GM19468 (cell line): ENCODE data around the gene CDYL.

Experiments
- ATAC-seq: cut with Tn5 transposase; IDR thresholded peaks from one replicate; pipeline ENCODE4 v1.9.1; 2021; ENCODE audit warnings: mild to moderate bottlenecking, moderate library complexity, moderate number of reproducible peaks; ENCODE audit not compliant: unreplicated experiment; ENCODE audit errors: extremely low read depth

CDYL gene

DNA sequence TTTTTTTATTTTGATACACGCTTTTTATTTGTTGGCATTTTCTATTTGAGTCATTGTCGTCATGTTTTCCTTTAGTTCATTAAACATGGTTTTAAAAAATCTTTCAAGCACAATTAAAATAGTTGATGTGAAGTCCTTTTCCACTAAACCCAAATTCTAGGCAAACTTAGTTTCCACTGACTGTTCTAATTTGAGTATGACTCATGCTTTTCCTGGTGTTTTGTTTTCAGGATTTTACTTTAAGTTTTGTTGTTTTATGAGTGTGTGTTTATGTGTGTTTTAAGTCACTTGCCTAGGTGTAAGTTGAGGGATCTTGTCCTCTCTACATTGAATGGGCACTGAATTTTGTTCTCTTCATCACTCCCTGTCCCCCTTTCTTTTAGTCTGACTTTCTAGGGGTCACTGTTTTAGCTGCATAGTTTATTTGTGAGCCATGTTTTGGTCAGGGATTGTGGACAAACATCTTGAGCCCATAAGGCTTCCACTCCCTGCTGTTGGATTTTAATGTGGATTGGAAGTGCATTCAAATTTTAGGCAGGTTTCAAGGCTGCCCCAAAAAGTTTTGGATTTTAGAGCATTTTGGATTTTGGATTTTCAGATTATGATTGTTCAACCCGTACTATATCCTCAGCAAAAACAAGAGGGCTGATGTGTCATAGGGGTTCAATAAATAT is 94.8 kb downstream of the CDYL start:
- no peak for ATAC-seq

- no peak for ATAC-seq
Observed at GRCh38 chr6:4871825-4872224, 95.6 kb downstream of the CDYL start.

DNA sequence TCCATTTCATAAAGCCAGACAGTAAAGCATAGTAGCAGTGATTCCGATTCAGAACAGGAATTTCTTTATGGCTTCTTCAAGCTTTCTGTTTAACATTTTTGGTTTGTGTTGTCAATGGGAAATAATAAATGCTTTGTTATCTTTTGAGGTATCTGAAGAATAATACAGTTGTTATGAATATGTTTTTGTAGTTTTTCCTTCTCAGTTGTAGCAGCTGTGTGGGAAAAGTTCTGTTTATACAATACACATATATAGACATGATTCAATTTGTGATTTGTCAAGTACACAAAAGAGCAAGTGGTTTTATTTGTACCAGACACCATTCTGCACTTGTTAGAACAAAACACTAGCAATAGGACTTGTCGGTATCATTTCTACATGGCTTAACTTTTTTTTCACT is 96.6 kb downstream of the CDYL start:
- no peak for ATAC-seq

DNA sequence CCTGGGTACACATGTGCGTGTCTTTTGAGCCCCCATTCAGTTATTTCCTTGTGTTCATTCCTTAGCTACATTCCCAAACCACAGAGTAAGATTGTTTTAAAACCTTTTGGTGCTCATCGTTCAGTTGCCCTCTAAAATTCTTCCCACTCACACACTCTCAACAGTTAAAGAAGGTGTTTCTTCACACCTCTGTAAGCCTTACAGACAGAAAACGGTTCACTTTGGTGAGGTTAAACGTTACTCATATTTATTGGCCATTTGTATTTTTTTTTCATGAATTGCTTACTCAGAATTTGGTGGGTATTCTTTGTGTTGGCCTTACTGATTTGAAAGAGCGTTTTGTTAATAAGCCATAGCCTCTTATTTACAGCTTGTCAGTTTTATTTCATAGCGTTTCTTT is 97.7 kb downstream of the CDYL start:
- ATAC-seq = no peak

DNA sequence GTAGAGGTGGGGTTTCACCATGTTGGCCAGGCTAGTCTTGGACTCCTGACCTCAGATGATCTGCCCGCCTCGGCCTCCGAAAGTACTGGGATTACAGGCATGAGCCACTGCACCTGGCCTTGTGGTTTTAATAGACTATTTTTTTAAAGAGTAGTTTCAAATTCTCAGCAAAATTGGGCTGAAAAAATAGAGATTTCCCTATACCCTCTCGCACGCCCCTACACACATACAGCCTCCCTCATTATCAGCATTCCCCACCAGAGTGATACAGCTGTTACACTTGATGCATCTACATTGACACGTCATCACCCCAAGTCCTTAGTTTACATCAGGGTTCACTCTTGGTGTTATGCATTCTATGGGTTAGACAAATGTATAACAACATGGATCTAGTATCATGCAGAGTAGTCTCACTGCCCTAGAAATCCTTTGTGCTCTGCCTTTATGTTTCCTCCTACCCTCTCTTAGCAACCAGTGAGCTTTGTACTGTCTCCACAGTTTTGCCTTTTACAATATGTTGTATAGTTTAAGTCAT is 103.6 kb downstream of the CDYL start:
- peak; percentile 22 for ATAC-seq

GRCh38 chr6:4880363-4880762 is 104.2 kb downstream of the CDYL start:
- ATAC-seq = no peak

DNA sequence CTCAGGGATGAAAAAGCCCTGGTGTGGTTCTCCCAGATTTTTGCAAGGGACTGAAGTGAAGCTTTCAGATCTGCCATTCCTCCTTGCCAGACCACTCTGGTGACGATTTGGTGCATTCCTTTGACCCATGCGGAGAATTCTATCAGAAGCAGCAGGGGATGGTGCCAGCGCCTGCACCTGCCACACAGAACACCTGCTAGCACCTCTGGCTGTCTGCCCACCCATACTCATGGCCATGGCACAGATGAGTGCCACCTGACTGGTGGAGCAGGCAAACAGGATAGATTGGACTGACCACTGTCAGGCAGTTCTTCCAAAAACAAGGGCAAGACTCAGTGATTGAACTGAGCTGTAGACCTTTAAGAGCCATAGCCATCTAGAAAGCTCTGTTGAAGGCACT is 107.1 kb downstream of the CDYL start:
- no peak for ATAC-seq

DNA sequence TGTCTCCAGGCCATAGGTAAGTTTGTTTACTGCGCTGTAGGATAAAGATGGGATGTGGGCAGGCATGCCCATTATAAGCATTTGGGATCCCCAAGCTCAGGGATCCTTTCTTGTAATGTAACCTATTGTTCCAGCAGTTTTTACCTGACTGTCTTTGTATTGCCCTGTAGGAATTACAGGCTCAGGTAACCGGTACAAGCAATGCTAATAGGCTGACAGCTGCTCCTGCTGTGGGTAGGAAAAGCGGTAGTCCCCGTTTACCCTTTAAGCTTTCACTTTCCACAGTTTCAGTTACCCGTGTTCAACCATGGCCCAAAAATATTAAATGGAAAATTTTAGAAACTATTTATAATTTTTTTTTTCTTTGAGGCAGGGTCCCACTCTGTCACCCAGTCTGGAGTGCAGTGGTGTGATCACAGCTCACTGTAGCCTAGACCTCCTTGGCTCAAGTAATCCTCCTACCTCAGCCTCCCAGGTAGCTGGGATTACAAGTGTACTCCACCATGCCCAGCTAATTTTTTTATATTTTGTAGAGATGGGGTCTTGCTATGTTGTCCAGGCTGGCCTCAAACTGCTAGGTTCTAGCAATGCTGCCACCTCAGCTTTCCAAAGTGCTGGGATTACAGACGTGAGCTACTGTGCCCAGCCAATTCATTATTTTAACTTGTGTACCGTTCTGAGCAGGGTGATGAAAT is 108.6 kb downstream of the CDYL start:
- ATAC-seq = no peak

DNA sequence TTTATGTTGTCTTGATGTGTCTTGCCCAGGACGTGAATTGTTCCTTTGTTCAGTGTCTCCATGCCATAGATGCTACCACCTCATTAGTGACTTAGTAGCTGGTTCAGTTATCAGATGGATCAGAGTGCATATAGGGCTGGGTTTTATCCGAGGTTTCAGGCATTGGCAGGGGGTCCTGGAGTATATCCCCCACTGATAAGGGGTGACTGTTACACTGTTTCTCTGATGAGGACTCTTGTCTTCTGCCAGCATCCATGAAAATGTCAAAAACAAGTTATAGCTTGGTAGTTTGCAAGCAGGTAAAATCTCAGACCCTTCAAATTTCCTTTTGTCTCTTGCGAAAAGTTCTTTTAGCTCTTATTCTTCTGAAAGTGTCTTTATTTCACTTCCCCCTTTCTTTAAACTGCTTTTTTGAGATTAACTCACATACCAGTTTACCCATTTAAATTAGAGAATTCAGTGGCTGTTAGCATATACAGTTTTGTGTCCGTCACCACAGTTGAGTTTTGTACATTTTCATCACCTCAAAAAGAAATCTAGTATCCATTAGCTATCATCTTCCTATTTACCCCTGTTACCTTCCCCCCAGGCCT is 109.2 kb downstream of the CDYL start:
- ATAC-seq = no peak

DNA sequence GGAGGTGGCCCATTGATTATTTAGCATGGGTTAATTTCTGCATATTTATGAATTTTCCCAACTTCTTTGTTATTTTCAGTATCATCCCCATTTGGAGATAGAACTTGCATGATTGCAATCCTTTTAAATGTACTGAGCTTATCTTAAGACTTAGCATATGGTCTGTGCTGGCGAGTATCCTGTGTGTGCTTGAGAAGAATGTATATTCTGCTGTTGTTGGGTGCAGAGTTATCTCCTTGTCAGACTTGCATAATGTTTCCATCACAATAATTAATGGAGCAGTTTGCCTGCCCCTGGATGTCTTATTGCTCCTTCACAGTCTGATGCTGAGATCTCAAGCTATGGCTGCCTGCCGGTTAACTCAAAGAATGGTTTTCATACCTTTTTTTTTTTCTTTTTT is 112.6 kb downstream of the CDYL start:
- ATAC-seq = no peak

- ATAC-seq = no peak
Observed at GRCh38 chr6:4889701-4890100, 113.5 kb downstream of the CDYL start.

- no peak for ATAC-seq
Observed at GRCh38 chr6:4890191-4890590, 114.0 kb downstream of the CDYL start.

- ATAC-seq = no peak
Observed at GRCh38 chr6:4890627-4891026, 114.4 kb downstream of the CDYL start.

DNA sequence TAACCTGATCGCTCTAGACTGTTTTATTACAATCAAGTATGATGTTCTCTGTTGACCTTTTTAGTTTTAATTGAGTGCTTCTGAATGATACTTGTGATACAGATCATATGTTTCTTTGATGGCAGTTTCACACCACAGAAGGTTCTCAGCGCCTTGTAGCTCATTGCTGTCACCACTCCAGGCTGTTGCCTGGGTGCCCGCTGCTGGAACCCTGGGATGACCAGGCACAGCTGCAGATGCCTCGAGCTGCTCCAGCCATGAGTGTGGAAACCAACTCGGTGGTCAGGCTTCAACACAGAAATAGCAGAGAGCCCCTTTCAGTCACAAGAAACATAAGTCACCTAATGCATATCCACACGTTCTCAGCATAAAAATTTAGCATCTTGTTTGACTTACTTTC is 114.9 kb downstream of the CDYL start:
- ATAC-seq = no peak

GRCh38 chr6:4892785-4893485 is 116.7 kb downstream of the CDYL start:
- ATAC-seq = no peak

GRCh38 chr6:4894049-4894448 is 117.8 kb downstream of the CDYL start:
- ATAC-seq = no peak

DNA sequence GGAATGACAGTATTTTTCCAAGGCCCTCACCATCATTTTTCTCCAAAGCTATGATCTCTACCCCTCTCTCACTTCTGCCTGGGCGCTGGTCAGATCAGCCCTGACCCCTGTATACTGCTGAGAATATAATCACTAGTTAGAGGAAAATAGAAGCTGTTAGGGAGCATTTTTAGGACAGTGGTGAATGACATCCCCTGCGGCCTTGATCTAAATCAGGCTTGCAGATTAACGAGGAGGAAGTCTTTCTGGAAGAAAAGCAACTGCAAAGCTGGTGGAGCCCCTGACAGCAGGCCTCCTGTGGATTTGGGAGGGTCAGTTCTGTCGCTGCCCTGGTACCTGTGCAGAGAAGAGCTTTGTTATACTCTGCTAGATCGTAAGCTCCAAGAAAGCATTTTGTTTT is 119.8 kb downstream of the CDYL start:
- ATAC-seq = no peak

DNA sequence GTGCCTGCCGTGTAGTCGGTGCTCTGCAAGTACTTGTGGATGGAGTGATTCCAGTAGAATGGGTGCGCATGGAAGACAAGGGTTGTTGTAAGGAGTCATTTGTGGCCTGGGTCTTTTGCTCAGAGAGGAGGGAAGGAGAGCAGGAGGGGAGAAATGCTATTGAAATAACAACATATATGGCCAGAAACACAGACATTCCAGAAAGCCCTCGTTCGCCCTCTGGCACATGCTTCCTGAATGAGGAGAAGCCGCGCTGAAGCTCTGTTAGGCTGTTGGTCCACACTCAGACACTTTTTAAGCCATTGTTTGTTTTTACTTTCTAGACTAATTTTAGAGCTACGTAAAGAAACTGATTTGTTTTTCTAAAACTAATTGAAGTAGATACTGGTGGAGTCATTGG is 120.2 kb downstream of the CDYL start:
- no peak for ATAC-seq

- no peak for ATAC-seq
Observed at GRCh38 chr6:4899249-4900034, 123.2 kb downstream of the CDYL start.

- peak; percentile 44 for ATAC-seq
Observed at GRCh38 chr6:4901386-4902061, 125.3 kb downstream of the CDYL start.
